NCI-H510A (cell line): Measurements from ENCODE around the gene SAMD14.

Experiments
- DNase-seq: peaks from one replicate; lab custom pipeline; 2025; lab: John Stamatoyannopoulos, UW

Gene SAMD14

GRCh38 chr17:50132104-50132794 is 2.3 kb upstream of the SAMD14 start:
- DNase-seq, result no peak

GRCh38 chr17:50130559-50131305 is 772 bp upstream of the SAMD14 start:
- DNase-seq, result no peak

GRCh38 chr17:50129353-50129727 is 620 bp downstream of the SAMD14 start:
- DNase-seq, result no peak

GRCh38 chr17:50128441-50129352 is 1.3 kb downstream of the SAMD14 start:
- no peak for DNase-seq

DNA sequence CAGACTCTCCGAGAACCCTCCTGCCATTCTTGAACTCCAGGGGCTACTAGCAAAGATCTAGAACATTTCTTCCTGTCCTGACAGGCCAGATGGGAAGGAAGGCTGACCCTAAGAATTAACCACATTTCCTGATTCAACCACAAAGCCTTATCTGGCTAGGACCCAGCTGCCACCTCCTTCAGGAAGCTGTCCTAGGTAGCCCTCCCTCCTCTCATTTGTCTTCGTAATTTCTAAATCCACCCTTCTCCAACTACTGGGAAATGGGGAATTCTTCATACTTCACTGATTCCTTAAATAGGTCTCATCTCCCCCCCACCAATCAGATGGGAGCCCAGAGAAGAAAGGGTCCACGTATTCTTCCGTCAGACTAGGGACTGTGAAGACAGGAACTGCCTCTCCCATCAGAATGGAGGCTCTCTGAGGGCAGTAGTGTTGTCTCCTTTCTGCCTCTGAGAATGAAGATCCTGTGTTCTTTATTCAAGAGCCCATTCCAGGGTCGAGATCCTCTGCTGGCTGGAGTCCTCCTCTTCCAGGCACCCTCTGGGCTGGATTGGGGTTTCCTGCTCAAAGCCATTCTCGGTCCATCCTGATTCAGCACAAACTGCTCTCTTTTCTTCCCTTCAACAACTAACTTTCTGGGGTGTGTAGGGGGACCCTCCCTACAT is 2.1 kb downstream of the SAMD14 start:
- DNase-seq, result no peak

GRCh38 chr17:50125420-50125997 is 4.5 kb downstream of the SAMD14 start:
- DNase-seq, result no peak

- DNase-seq, result peak; percentile 41
These were observed 6.2 kb downstream of the SAMD14 start for GRCh38 chr17:50123649-50124349.

DNA sequence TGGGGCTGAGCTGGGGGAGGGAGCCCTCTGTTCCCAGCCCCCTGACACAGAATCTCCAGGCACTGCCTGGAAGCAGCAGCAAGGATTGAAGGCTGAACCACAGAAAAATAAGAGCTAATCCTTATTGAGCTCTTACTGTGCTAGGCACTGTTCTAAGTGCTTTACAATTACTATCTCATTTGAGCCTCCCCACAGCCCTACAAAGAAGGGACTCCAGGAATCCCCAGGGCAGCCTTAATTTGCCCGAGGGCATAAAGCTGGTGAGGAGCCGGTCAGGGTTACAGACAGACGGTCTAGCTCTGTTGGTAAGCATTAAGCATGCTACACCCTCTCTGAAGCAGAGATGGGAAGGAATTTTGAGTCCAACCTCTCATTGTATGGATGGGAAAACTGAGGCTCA is 7.0 kb downstream of the SAMD14 start:
- no peak for DNase-seq

DNA sequence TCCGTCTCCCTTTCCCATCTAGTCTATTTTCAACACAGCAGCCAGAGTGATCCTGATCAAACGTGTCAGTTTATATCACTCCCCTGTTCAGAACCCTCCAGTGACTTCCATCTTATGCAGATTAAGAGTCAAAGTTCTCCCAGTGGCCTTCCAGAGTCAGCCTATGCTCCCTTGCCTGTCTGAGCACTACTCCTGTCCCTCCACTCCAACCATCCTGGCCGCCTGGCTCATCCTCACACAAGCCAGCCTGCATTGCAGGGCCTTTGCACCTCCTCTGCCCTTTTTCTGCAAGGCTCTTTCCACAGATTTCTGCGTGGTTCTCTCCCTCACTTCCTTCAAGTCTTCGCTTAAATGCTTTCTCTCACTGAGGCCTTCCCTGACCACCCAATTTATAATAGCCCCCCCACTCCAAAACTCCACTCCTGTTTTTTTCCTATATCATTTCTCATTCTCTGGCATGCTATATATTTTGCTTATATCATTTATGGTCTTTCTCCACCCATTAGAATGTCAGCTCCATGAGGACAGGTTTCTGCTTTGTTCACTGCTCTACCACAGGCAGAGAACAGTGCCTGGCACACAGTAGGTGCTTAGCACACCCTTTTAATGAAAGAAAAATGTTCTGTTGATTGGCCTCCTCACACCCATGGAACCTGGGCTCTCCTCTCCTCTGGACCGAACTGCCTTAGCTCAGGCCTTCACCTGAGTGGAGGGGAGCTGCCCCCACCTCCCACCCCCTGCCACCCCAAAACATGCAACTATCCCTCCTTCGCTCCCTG is 9.3 kb downstream of the SAMD14 start:
- no peak for DNase-seq

- no peak for DNase-seq
These were observed 11.1 kb downstream of the SAMD14 start for GRCh38 chr17:50118828-50119218.

DNA sequence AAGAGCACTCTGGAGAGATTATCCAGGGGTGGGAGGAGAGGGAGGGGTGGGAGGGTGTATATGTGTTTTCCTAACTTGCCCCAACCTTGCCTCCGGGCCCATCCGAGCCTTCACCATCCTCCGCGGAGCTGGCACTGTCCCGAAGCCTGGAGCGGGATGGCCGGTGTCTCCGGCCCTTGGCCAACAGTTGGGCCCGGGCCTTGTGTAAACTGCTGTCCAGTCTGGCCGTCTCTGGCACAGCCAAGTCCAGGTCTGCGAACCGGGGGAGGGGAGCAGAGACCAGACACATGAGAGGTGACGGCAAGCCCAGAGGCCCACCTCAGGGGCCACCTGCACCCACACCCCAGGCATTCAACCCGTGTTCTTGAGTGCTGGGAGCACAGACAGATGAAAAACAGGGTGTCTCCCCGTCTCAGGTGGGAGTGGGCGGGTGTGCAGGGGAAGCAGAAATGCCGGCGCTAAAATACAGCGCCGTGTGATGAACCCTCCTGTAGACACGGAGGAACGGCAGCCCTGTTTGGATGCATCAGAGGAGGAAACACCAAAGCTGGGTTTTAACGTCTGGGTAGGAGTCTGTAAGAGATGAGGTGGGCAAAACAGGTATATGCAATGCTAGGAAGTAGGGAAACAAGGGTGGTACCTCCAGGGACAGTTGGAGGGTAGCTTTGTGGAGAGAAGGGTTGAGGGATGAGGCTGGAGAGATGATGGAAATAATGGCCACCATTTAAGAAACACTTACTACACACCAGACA is 11.7 kb downstream of the SAMD14 start:
- no peak for DNase-seq

DNA sequence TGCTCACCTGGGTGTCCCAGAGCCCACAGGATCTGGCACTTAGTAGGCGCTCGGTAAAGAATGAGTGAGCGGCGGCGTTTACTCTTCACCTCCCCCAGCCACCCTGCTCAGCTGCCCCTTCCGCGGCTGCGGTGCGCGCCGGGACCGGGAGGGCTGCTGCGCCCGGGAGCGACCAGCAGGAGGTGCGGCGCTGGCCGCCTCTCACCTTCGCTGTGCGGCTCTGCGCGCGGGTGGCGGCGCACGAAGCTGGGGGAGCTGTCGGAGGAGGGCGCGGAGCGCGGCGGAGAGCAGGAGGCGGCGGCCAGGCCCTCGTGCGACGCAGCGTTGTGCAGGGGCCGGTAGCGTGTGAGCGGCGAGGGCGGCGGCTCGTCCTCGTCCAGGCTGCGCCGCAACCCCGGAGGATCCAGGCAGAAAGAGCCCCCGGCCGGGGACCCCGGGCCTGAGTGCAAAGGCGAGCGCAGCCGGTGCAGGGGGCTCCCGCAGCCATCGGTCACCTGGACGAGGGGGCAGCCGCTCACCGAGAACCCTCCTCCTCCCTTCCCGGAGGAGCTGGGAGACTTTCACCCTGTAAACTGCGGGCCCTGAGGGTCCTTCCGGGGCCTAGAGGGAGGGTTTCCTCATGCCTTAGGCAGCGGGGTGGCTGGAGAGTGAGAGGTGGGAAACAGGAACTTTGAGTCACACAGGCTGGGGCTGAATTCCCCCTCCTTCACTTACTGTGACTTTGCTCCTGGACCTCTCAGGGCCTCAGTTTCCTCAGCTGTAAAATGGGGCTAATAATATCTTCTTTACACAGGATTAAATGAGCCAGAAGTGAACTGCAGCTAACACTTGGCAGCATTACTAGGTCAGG is 12.5 kb downstream of the SAMD14 start:
- peak; percentile 78 for DNase-seq

DNA sequence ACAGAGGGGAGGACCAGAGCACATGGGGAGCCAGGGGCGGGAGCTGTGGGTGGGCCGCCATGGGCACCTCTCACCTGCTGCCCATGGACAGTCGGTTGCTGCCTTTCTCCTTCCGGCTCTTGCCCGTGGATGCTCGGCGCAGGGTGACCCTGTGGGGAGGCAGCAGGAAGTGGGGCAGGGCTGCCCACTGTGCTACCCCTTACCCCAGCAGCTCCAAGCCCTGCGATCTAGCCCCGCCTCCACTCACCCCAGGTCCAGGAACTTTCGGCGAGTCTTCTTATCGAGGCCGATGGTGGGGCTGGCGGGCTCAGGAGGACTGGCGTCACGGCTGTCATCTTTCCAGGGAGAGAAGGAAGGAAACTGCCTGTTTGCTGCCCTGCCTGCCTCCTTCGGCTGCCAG is 14.2 kb downstream of the SAMD14 start:
- no peak for DNase-seq

GRCh38 chr17:50114849-50115357 is 15.1 kb downstream of the SAMD14 start:
- peak; percentile 14 for DNase-seq

DNA sequence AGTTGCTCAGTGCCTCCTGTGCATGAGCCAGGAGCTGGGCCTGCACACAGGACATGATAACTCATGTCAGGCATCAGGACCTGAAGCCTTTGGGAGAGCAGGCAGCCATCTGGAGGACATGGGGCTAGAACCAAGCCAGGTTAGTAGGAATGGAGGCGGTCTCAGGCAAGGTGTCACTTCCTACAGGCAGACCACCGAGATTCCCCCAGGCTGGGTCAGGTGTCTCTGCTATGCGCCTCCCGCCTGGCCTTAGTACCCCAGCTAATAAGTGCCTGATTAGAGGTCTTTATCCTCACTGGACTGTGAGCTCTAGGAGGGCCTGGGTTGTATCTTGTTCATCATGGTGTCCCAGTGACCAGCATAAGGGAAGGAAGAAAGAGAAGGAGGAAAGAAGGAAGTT is 15.6 kb downstream of the SAMD14 start:
- DNase-seq, result no peak

- DNase-seq, result no peak
These were observed 16.2 kb downstream of the SAMD14 start for GRCh38 chr17:50113624-50114320.

DNA sequence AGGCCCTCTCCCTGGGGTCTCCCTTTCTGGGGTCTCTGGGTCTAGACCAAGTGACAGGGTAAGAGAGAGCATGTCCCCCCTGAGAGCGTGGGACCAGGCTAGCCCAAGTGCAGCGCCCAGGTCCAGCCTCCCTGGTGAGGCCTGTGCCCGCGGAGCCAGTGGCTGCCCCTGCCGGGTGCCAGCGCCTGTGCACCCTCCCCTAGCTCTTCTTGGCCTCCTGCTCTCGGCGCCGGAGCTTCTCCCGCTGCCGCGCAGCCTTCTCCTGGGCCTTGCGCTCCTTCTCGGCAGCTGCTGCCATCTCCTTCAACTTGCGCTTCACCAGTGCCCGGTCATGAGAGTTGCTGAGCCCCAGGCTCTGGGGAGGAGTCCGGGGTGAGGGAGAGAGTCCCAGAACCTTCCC is 17.3 kb downstream of the SAMD14 start:
- DNase-seq, result no peak
